PFSK-1 (cell line): ENCODE measurements around the gene TBC1D22A.

ENCODE experiments used
- FOXP2 ChIP-seq: optimal IDR thresholded peaks from 2 replicates; pipeline ENCODE3; 2011; ENCODE audit warnings: borderline replicate concordance, control low read depth, inconsistent platforms; ENCODE audit not compliant: insufficient read depth; ENCODE audit errors: extremely low read length, extremely low read depth
- POLR2AphosphoS5 ChIP-seq: IDR thresholded peaks from 2 replicates; pipeline ENCODE4 v1.6.1; 2012; ENCODE audit warnings: low read depth, mild to moderate bottlenecking, control low read depth, low read length, moderate library complexity
- SIN3A ChIP-seq: IDR thresholded peaks from 2 replicates; pipeline ENCODE4 v1.6.1; 2012; ENCODE audit warnings: mild to moderate bottlenecking, low read length, moderate library complexity, borderline replicate concordance; ENCODE audit not compliant: insufficient read depth
- TAF1 ChIP-seq: IDR thresholded peaks from 2 replicates; pipeline ENCODE4 v1.6.1; 2012; ENCODE audit warnings: low read length, control low read depth, borderline replicate concordance; ENCODE audit not compliant: insufficient read depth
- TF ChIP-seq, protein P1 (sequence below), 2 experiments: IDR thresholded peaks; 2 replicates each; pipeline versions ENCODE4 v1.6.1 to v1.8.0; 2011 to 2012; ENCODE audit warnings: low read depth in 2 of 2, low read length in 2 of 2, control low read depth in 1 of 2, inconsistent platforms in 1 of 2, mild to moderate bottlenecking in 1 of 2, moderate library complexity in 1 of 2; ENCODE audit not compliant: insufficient read depth in 1 of 2

TBC1D22A gene

DNA sequence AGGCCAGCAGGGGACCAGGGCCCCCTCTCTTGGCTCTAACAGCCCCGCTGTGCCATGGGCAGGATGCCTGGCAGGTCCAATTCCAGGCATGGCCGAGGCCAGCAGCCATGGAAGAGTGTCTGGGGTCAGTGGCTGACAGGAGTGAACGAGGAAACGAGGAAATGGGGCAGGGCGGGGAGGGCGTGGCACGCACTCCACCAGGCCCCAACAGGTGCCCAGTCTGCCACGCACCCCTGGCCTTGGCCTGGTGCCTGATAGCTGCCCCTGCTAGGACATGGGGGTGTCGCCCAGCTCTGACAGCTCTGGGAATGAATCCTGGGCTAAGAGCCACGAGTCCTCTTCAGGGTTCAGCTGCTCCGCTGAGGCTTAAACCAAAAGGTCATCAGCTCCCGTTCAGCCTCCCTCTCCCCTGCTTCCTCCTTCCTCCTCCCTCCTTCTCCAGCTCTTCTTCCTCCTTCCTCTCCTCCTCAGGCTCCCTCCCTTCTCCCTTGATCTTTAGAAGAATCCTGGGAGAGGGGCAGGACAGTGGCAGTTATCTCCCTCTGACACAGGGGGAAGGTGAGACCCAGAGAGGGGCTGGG is 11.5 kb upstream of the TBC1D22A start:
- TF ChIP-seq FOXP2 = no peak
- TF ChIP-seq, protein P1, sequence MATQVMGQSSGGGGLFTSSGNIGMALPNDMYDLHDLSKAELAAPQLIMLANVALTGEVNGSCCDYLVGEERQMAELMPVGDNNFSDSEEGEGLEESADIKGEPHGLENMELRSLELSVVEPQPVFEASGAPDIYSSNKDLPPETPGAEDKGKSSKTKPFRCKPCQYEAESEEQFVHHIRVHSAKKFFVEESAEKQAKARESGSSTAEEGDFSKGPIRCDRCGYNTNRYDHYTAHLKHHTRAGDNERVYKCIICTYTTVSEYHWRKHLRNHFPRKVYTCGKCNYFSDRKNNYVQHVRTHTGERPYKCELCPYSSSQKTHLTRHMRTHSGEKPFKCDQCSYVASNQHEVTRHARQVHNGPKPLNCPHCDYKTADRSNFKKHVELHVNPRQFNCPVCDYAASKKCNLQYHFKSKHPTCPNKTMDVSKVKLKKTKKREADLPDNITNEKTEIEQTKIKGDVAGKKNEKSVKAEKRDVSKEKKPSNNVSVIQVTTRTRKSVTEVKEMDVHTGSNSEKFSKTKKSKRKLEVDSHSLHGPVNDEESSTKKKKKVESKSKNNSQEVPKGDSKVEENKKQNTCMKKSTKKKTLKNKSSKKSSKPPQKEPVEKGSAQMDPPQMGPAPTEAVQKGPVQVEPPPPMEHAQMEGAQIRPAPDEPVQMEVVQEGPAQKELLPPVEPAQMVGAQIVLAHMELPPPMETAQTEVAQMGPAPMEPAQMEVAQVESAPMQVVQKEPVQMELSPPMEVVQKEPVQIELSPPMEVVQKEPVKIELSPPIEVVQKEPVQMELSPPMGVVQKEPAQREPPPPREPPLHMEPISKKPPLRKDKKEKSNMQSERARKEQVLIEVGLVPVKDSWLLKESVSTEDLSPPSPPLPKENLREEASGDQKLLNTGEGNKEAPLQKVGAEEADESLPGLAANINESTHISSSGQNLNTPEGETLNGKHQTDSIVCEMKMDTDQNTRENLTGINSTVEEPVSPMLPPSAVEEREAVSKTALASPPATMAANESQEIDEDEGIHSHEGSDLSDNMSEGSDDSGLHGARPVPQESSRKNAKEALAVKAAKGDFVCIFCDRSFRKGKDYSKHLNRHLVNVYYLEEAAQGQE (IDR thresholded peaks at IDR 0.05; ENCODE audit: insufficient read depth in 1 of 2, low read depth in 2 of 2, low read length in 2 of 2) = no peak
- TF ChIP-seq TAF1 = no peak
- TF ChIP-seq SIN3A = no peak
- TF ChIP-seq POLR2AphosphoS5 = no peak

DNA sequence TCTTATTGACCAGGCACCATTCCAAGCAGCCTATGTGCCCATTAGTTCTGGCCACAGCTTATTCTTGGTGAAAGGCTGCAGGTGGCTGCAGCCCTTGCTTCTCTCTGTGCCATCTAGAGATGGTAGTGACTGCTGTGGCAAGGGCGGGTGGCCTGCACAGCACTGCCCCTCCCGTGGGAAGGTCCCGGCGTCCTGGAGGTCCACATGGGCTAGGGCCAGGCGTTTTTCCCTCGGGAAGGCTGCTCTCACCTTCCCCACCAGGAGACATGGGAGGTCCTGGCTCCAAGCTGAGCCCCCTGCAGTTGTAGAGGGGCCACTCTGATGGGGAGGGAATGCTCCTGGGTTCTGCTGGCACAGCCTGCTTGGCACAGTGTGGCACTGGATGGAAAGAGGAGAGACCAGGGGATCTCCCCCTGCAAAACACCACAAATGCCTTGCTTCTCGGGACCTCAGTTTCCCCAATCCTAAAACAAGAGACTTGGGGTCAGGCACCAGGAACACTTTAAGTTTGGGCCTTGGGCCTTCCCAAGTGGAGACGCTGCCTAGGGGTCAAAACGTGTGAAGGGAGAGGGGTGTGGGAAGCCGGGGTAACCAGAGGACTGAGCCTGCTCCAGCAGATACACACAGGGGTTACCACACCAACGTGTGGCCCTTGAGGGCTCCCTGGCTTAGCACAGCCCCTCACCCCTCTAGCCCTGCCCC is 10.0 kb upstream of the TBC1D22A start:
- TF ChIP-seq FOXP2 = no peak
- no peak for TF ChIP-seq POLR2AphosphoS5
- no peak for TF ChIP-seq TAF1
- no peak for TF ChIP-seq SIN3A
- TF ChIP-seq, protein P1 (IDR thresholded peaks at IDR 0.05; ENCODE audit: insufficient read depth in 1 of 2, low read depth in 2 of 2, low read length in 2 of 2) = no peak

DNA sequence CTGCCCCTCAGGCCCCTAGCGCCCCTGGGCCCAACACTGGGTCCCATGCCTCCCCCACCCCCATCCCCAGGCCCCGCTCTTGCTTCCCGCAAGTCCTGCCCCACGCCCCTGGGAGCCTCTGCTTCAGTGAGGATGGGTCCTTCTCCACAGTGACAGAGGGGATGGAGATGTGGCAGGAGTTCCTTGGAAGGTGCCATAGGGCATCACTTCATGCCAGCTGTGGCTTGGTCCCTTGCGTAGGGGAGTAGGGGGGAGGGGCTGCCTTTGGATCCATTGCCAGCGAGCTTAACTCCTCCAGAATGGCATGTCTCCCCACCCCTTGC is 9.5 kb upstream of the TBC1D22A start:
- TF ChIP-seq, protein P1 (IDR thresholded peaks at IDR 0.05; ENCODE audit: insufficient read depth in 1 of 2, low read depth in 2 of 2, low read length in 2 of 2) = no peak
- TF ChIP-seq FOXP2 (no peak), POLR2AphosphoS5 (no peak), SIN3A (no peak), TAF1 (no peak)

DNA sequence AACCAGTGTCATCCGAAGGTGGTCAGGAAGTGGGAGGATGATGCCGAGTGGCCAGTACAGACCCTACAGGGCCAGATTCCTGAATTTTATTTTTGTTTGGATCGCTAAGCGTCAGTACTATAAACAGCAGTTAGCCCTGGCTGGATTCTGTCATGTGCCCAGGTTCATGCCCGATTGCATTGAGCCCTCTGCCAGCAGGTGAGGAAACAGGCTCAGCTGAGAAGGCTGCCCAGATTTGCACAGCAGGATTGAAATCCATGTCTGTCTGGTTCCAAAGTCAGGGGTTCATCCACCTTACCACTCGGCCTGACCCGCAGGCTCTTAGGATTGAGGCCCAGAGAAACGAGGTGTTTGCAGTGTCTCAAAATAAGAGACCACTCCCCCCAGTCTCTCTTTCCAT is 9.1 kb upstream of the TBC1D22A start:
- TF ChIP-seq TAF1 (no peak), POLR2AphosphoS5 (no peak), SIN3A (no peak), FOXP2 (no peak)
- TF ChIP-seq, protein P1 (IDR thresholded peaks at IDR 0.05; ENCODE audit: insufficient read depth in 1 of 2, low read depth in 2 of 2, low read length in 2 of 2) = no peak
